ENCODE results near the gene CHPT1. TPM values are rescaled to one million over a fixed set of nuclear protein-coding genes. Genes with fewer than 3 reads are reported as not detected.

CHPT1 gene
- total RNA-seq, 1 experiment from 2014 or later, result 28.1 TPM

DNA sequence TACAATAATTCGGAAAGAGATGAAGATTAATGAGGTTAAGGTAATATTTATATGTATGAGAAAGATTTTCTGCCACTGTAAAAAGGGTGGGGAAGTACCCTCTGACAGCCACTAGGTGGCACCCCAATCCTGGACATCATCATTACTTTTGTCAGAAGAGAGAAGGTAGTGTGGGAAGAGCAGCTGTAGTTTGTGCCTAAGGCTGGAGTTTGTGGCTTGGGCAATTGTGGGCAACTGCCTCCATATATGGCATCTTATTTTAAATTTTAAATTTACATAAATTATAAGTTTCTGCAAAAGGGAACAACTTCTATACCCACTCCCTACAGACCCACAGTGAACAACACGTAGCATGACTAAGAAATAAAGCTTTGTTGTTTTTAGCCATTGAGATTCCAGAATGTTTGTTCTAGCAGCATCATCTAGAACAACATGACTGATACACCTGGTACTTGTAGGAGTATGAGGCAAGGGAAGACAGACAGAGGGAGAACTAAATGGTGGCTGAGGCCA, 76.3 kb downstream of the CHPT1 start:
- Mint-ChIP-seq H3K27me3 (ENCODE audit: insufficient read depth, unreplicated experiment) (no peaks in the 10 kb centered on the region), H3K36me3 (ENCODE audit: insufficient read depth, unreplicated experiment) (peaks cover 7% of the 10 kb centered on the region), H3K9me3 (ENCODE audit: unreplicated experiment) (no peaks in the 10 kb centered on the region), H3K27ac (ENCODE audit: low read depth, unreplicated experiment) (peak overlapping the region; percentile 55), H3K4me1 (ENCODE audit: insufficient read depth, unreplicated experiment) (no peaks in the 10 kb centered on the region), H3K4me3 (ENCODE audit: unreplicated experiment) (no peak overlapping the region)
- TF ChIP-seq, protein P1, sequence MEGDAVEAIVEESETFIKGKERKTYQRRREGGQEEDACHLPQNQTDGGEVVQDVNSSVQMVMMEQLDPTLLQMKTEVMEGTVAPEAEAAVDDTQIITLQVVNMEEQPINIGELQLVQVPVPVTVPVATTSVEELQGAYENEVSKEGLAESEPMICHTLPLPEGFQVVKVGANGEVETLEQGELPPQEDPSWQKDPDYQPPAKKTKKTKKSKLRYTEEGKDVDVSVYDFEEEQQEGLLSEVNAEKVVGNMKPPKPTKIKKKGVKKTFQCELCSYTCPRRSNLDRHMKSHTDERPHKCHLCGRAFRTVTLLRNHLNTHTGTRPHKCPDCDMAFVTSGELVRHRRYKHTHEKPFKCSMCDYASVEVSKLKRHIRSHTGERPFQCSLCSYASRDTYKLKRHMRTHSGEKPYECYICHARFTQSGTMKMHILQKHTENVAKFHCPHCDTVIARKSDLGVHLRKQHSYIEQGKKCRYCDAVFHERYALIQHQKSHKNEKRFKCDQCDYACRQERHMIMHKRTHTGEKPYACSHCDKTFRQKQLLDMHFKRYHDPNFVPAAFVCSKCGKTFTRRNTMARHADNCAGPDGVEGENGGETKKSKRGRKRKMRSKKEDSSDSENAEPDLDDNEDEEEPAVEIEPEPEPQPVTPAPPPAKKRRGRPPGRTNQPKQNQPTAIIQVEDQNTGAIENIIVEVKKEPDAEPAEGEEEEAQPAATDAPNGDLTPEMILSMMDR (IDR thresholded peaks at IDR 0.05; ENCODE audit: unreplicated experiment), result peak; percentile 94
- ChIA-PET POLR2A (interaction anchor here (0.6 to 1.2 kb wide), 7 partner anchors 29 to 366 kb away, joined by 3 to 6 read pairs (median 3); partner anchors contain the start of genes ARL1, GNPTAB and WASHC3), CTCF (interaction anchor here (0.5 to 3.3 kb wide), 38 partner anchors 8 to 1041 kb away, joined by 3 to 73 read pairs (median 4); partner anchors contain the start of genes GNPTAB and WASHC3)
- peak; percentile 76 for DNase-seq (ENCODE audit: unreplicated experiment)
- intact Hi-C loops (cut with micrococcal nuclease), result loop anchor here (1.0 to 10.0 kb wide), 7 partner anchors 58 to 1104 kb away; partner anchors contain the start of gene IGF1
- no TSS peak for BruUV-seq (replicated peaks)

DNA sequence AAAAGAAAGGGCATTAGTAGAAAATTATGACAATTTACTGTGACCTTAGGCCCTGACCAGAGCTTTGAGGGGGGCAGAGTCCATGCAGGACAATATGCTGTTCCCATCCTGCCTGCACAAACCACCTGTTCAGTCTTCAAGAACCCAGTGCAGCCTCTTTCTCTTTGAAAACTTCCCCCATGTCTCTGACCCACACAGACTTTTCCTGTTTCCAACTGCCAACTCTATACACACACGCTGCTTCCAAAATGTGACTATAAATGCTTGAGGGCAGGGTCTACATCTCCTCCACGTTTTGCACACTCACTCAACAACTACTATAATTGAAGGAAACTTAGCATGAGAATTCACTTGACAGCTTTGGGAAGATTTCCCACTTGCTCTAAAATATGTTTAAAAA, 78.4 kb downstream of the CHPT1 start:
- H3K4me1 Mint-ChIP-seq (ENCODE audit: insufficient read depth, unreplicated experiment), result no peaks in the 10 kb centered on the region
- no peak overlapping the region for H3K4me3 Mint-ChIP-seq (ENCODE audit: unreplicated experiment)
- ChIA-PET CTCF (interaction anchor here (1.5 to 3.1 kb wide), 5 partner anchors 16 to 66 kb away, joined by 3 to 16 read pairs (median 7); partner anchors contain the start of gene GNPTAB), POLR2A (no interaction called here)
- TF ChIP-seq, protein P1 (IDR thresholded peaks at IDR 0.05; ENCODE audit: unreplicated experiment), result no peak
- H3K27me3 Mint-ChIP-seq (ENCODE audit: insufficient read depth, unreplicated experiment), result no peaks in the 10 kb centered on the region
- intact Hi-C loops (cut with micrococcal nuclease), result loop anchor here (10.0 kb wide), 1 partner anchor 1039 kb away; no protein-coding TSS in a partner anchor
- no peak for DNase-seq (ENCODE audit: unreplicated experiment)
- H3K9me3 Mint-ChIP-seq (ENCODE audit: unreplicated experiment), result no peaks in the 10 kb centered on the region
- no TSS peak for BruUV-seq (replicated peaks)
- no peak overlapping the region for H3K27ac Mint-ChIP-seq (ENCODE audit: low read depth, unreplicated experiment)
- H3K36me3 Mint-ChIP-seq (ENCODE audit: insufficient read depth, unreplicated experiment), result no peaks in the 10 kb centered on the region

GRCh38 chr12:101777485-101777884, 80.0 kb downstream of the CHPT1 start:
- no peaks in the 10 kb centered on the region for H3K27me3 Mint-ChIP-seq (ENCODE audit: insufficient read depth, unreplicated experiment)
- POLR2A ChIA-PET, result interaction anchor here (1.3 to 1.5 kb wide), 2 partner anchors 47 to 53 kb away, joined by 3 to 4 read pairs; partner anchors contain the start of gene GNPTAB
- H3K36me3 Mint-ChIP-seq (ENCODE audit: insufficient read depth, unreplicated experiment), result no peaks in the 10 kb centered on the region
- DNase-seq (ENCODE audit: unreplicated experiment), result no peak
- TF ChIP-seq, protein P1 (IDR thresholded peaks at IDR 0.05; ENCODE audit: unreplicated experiment), result no peak
- H3K4me1 Mint-ChIP-seq (ENCODE audit: insufficient read depth, unreplicated experiment), result no peaks in the 10 kb centered on the region
- H3K9me3 Mint-ChIP-seq (ENCODE audit: unreplicated experiment), result no peaks in the 10 kb centered on the region
- intact Hi-C loops (cut with micrococcal nuclease), result loop anchor here (10.0 kb wide), 1 partner anchor 1037 kb away; no protein-coding TSS in a partner anchor
- no TSS peak for BruUV-seq (replicated peaks)
- no peak overlapping the region for H3K27ac Mint-ChIP-seq (ENCODE audit: low read depth, unreplicated experiment)
- CTCF ChIA-PET, result interaction anchor here (0.5 to 3.1 kb wide), 8 partner anchors 8 to 371 kb away, joined by 3 to 16 read pairs (median 4); partner anchors contain the start of gene GNPTAB
- no peak overlapping the region for H3K4me3 Mint-ChIP-seq (ENCODE audit: unreplicated experiment)

DNA sequence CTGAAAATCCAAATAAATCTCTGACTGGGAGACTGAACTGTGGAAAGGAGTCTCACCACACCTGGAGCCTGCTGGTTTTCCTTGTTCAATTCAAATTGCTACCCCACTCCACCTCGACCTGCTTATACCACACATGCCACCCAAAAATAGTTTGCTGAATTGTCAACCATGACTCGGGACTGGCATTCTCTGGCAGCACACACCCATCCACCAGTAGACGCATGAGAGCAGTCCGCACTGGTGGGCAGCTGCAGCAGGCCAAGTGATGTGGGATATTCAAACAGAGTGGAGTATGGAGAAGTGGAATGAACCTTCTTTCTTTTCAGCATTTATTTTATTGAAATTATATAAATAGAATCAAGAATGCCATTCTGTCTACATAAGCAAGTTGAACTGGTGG, 80.5 kb downstream of the CHPT1 start:
- ChIA-PET CTCF (interaction anchor here (0.5 to 3.1 kb wide), 5 partner anchors 8 to 371 kb away, joined by 3 to 16 read pairs (median 4); partner anchors contain the start of gene GNPTAB), POLR2A (interaction anchor here (0.6 to 1.5 kb wide), 4 partner anchors 15 to 60 kb away, joined by 3 to 4 read pairs (median 3); partner anchors contain the start of gene GNPTAB)
- H3K27ac Mint-ChIP-seq (ENCODE audit: low read depth, unreplicated experiment), result no peak overlapping the region
- no peaks in the 10 kb centered on the region for H3K4me1 Mint-ChIP-seq (ENCODE audit: insufficient read depth, unreplicated experiment)
- no peaks in the 10 kb centered on the region for H3K9me3 Mint-ChIP-seq (ENCODE audit: unreplicated experiment)
- H3K4me3 Mint-ChIP-seq (ENCODE audit: unreplicated experiment), result no peak overlapping the region
- intact Hi-C loops (cut with micrococcal nuclease), result loop anchor here (10.0 kb wide), 1 partner anchor 1037 kb away; no protein-coding TSS in a partner anchor
- TF ChIP-seq, protein P1 (IDR thresholded peaks at IDR 0.05; ENCODE audit: unreplicated experiment), result no peak
- H3K36me3 Mint-ChIP-seq (ENCODE audit: insufficient read depth, unreplicated experiment), result no peaks in the 10 kb centered on the region
- H3K27me3 Mint-ChIP-seq (ENCODE audit: insufficient read depth, unreplicated experiment), result no peaks in the 10 kb centered on the region
- DNase-seq (ENCODE audit: unreplicated experiment), result no peak
- no TSS peak for BruUV-seq (replicated peaks)

All from MCF 10A (cell line).